HCT116 (cell line): ENCODE measurements around the gene ESM1. TPM values are rescaled to one million over a fixed set of nuclear protein-coding genes. Genes with fewer than 3 reads are reported as not detected.

Source experiments
- ATAC-seq: fragments of 200-7000 bp; cut with Tn5 transposase; 2 replicates; pipeline ENCODE4 v1.9.1; 2020; ENCODE audit warnings: mild to moderate bottlenecking, moderate library complexity
- BruUV-seq: library from RNA; stranded (reverse); fragments of 400-500 nt; replicated peaks from 2 replicates; lab custom pipeline; 2021; lab: Mats Ljungman, UMichigan
- CTCF ChIA-PET: fragments of 300-600 bp; sonication (Branson Sonifier 250); formaldehyde crosslinking; loops from one replicate; lab custom pipeline; 2021; ENCODE audit warnings: antibody characterized with exemption; lab: Charles Lee
- POLR2A ChIA-PET: fragments of 300-600, 350-600 bp; sonication (Branson Sonifier 250); formaldehyde crosslinking; loops from one replicate; lab custom pipeline; 2021; ENCODE audit warnings: antibody characterized with exemption; lab: Charles Lee
- RAD21 ChIA-PET, 2 experiments: fragments of 300-600 bp; sonication (Branson Sonifier 250); formaldehyde crosslinking; loops; one replicate each; lab custom pipeline; 2023; ENCODE audit warnings: low total read pairs in 2 of 2; ENCODE audit not compliant: uncharacterized antibody in 2 of 2, unreplicated experiment in 2 of 2, low non-redundant PET in 1 of 2; lab: Charles Lee
- DNase-seq: peaks from one replicate; pipeline ENCODE4 v3.0.0-alpha.2; 2010; ENCODE audit warnings: low read depth, low spot score
- H2AFZ ChIP-seq: fragments of 200-600 bp; shearing (Covaris generic), sonication (generic); 2 replicates; pipeline ENCODE4 v1.6.1; 2017; ENCODE audit warnings: low read depth, mixed run types, mixed read lengths, antibody characterized with exemption, low read length; ENCODE audit not compliant: poor library complexity, severe bottlenecking
- H3K27ac ChIP-seq: 2 replicates; pipeline ENCODE4 v1.5.1; 2012; ENCODE audit warnings: low read depth, low read length
- H3K27me3 ChIP-seq: fragments of 200-600 bp; sonication (generic); 2 replicates; pipeline ENCODE4 v1.6.1; 2016; ENCODE audit warnings: mixed run types, low read length, mixed read lengths; ENCODE audit not compliant: insufficient read depth
- H3K36me3 ChIP-seq, 2 experiments: fragments of 200-500 bp in 1 of 2; fragments of 200-600 bp in 1 of 2; sonication (Bioruptor generic) in 1 of 2; sonication (generic) in 1 of 2; 2 replicates each; pipeline versions ENCODE4 v1.5.1 to v1.6.1; 2014 to 2016; ENCODE audit warnings: low read length in 2 of 2, inconsistent platforms in 1 of 2, mixed read lengths in 1 of 2, mixed run types in 1 of 2; ENCODE audit not compliant: insufficient read depth in 2 of 2, control insufficient read depth in 1 of 2
- H3K4me1 ChIP-seq, 2 experiments: fragments of 200-600 bp in 1 of 2; sonication (generic) in 1 of 2; 2 replicates each; pipeline versions ENCODE4 v1.5.1 to v1.6.1; 2012 to 2017; ENCODE audit warnings: low read length in 2 of 2, inconsistent platforms in 1 of 2, mild to moderate bottlenecking in 1 of 2, mixed read lengths in 1 of 2, mixed run types in 1 of 2, moderate library complexity in 1 of 2; ENCODE audit not compliant: insufficient read depth in 2 of 2, control insufficient read depth in 1 of 2
- H3K4me2 ChIP-seq: fragments of 200-600 bp; sonication (generic); 2 replicates; pipeline ENCODE4 v1.6.1; 2017; ENCODE audit warnings: mixed run types, low read length, mixed read lengths
- H3K4me3 ChIP-seq, 2 experiments: fragments of 200-600 bp in 1 of 2; sonication (generic) in 1 of 2; replicated peaks in 1 of 2; 2 replicates each; pipeline ENCODE4 v1.5.1; 2011 to 2016; ENCODE audit warnings: low read length in 2 of 2, control low read depth in 1 of 2, low read depth in 1 of 2, mild to moderate bottlenecking in 1 of 2, mixed read lengths in 1 of 2, mixed run types in 1 of 2
- H3K79me2 ChIP-seq: fragments of 200-600 bp; sonication (generic); 2 replicates; pipeline ENCODE4 v1.6.1; 2017; ENCODE audit warnings: mild to moderate bottlenecking, mixed run types, low read length, moderate library complexity, mixed read lengths; ENCODE audit not compliant: insufficient read depth
- H3K9ac ChIP-seq: fragments of 200-600 bp; sonication (generic); 2 replicates; pipeline ENCODE4 v1.6.1; 2016; ENCODE audit warnings: low read length, mixed read lengths
- H3K9me2 ChIP-seq: fragments of 200-600 bp; sonication (generic), shearing (Covaris generic); 2 replicates; pipeline ENCODE4 v1.6.1; 2017; ENCODE audit warnings: mixed run types, mild to moderate bottlenecking, moderate library complexity; ENCODE audit not compliant: insufficient read depth
- H3K9me3 ChIP-seq, 2 experiments: fragments of 200-500 bp in 1 of 2; fragments of 200-600 bp in 1 of 2; sonication (Bioruptor generic) in 1 of 2; sonication (generic) in 1 of 2; 2 replicates each; pipeline ENCODE4 v1.6.1; 2014 to 2017; ENCODE audit warnings: low read length in 2 of 2, mixed read lengths in 2 of 2, inconsistent platforms in 1 of 2, low read depth in 1 of 2, mild to moderate bottlenecking in 1 of 2, mixed run types in 1 of 2, moderate library complexity in 1 of 2; ENCODE audit not compliant: control insufficient read depth in 1 of 2, insufficient read depth in 1 of 2
- H4K20me1 ChIP-seq: fragments of 200-600 bp; sonication (generic), shearing (Covaris generic); 2 replicates; pipeline ENCODE4 v1.6.1; 2017; ENCODE audit warnings: mixed run types, mild to moderate bottlenecking, moderate library complexity; ENCODE audit not compliant: insufficient read depth
- CBX3 ChIP-seq: IDR thresholded peaks from 2 replicates; pipeline ENCODE4 v1.6.1; 2012; ENCODE audit warnings: low read depth
- CEBPB ChIP-seq: IDR thresholded peaks from 2 replicates; pipeline ENCODE4 v1.6.1; 2012; ENCODE audit warnings: low read depth
- CTCF ChIP-seq, 3 experiments: fragments of 200-600 bp in 1 of 3; sonication (generic) in 1 of 3; IDR thresholded peaks in 2 of 3; conservative IDR thresholded peaks in 1 of 3; 2 replicates each; pipeline ENCODE4 v1.5.1; 2012 to 2017; ENCODE audit warnings: low read depth in 2 of 3, low read length in 2 of 3, antibody characterized with exemption in 1 of 3, borderline replicate concordance in 1 of 3, control low read depth in 1 of 3, mild to moderate bottlenecking in 1 of 3, mixed read lengths in 1 of 3, mixed run types in 1 of 3, moderate library complexity in 1 of 3; ENCODE audit not compliant: insufficient read depth in 1 of 3
- EGR1 ChIP-seq: IDR thresholded peaks from 2 replicates; pipeline ENCODE4 v1.6.1; 2012; ENCODE audit warnings: low read depth
- ELF1 ChIP-seq: IDR thresholded peaks from 2 replicates; pipeline ENCODE4 v1.6.1; 2012; ENCODE audit warnings: low read depth, borderline replicate concordance
- EZH2phosphoT487 ChIP-seq: fragments of 200-600 bp; IDR thresholded peaks from 2 replicates; pipeline ENCODE4 v1.6.1; 2018; ENCODE audit warnings: antibody characterized with exemption, borderline replicate concordance
- JUND ChIP-seq: IDR thresholded peaks from 2 replicates; pipeline ENCODE4 v1.6.1; 2012
- POLR2A ChIP-seq: IDR thresholded peaks from 2 replicates; pipeline ENCODE4 v1.7.0; 2011; ENCODE audit warnings: borderline replicate concordance; ENCODE audit not compliant: insufficient read depth, insufficient read length; ENCODE audit errors: extremely low read depth
- POLR2AphosphoS5 ChIP-seq: IDR thresholded peaks from 2 replicates; pipeline ENCODE4 v1.6.1; 2011; ENCODE audit warnings: mild to moderate bottlenecking, low read depth, low read length, moderate library complexity
- SRF ChIP-seq: IDR thresholded peaks from 2 replicates; pipeline ENCODE4 v1.6.1; 2012; ENCODE audit warnings: low read depth
- TCF7L2 ChIP-seq: IDR thresholded peaks from 2 replicates; pipeline ENCODE4 v1.7.0; 2011; ENCODE audit warnings: borderline replicate concordance, inconsistent platforms; ENCODE audit not compliant: insufficient read depth, insufficient read length; ENCODE audit errors: extremely low read depth
- ZBTB33 ChIP-seq: IDR thresholded peaks from 2 replicates; pipeline ENCODE4 v1.6.1; 2011; ENCODE audit warnings: mild to moderate bottlenecking, low read length, moderate library complexity; ENCODE audit not compliant: insufficient replicate concordance; ENCODE audit errors: extremely low read depth
- ZFX ChIP-seq: fragments of 450-650 bp; IDR thresholded peaks from 2 replicates; pipeline ENCODE4 v1.6.1; 2017
- ZNF274 ChIP-seq: fragments of 200-500 bp; sonication (Bioruptor generic); IDR thresholded peaks from 2 replicates; pipeline ENCODE4 v1.6.1; 2014; ENCODE audit warnings: mild to moderate bottlenecking, low read depth, low read length, inconsistent platforms
- intact Hi-C: fragments of 100-400 bp; cut with micrococcal nuclease; formaldehyde crosslinking; loops from 2 replicates; pipeline ENCODE4 v1.10.0; 2022
- total RNA-seq: library from RNA; stranded (reverse); gene quantifications from one replicate; pipeline ENCODE4 v1.2.1, GENCODE V29; 2021; ENCODE audit not compliant: unreplicated experiment

The ESM1 gene
- total RNA-seq, 1 experiment from 2014 or later: not detected

- no peak overlapping the region for H2AFZ ChIP-seq
- H3K4me1 ChIP-seq: no peaks in the 10 kb centered on the region
- TF ChIP-seq JUND (no peak), ZNF274 (no peak), POLR2A (no peak), EZH2phosphoT487 (no peak), TCF7L2 (no peak), CBX3 (no peak), EGR1 (no peak), CTCF (IDR thresholded peaks at IDR 0.05 in 2 of 3, conservative IDR thresholded peaks at IDR 0.05 in 1 of 3; ENCODE audit: borderline replicate concordance in 1 of 3, insufficient read depth in 1 of 3, low read depth in 2 of 3, low read length in 2 of 3) (no peak), POLR2AphosphoS5 (no peak), ZFX (no peak), ELF1 (no peak), CEBPB (no peak), ZBTB33 (no peak), SRF (no peak)
- TF ChIP-seq, all 23 proteins: peak for 0
- no peak overlapping the region for H3K27ac ChIP-seq
- H3K9ac ChIP-seq: no peak overlapping the region
- ChIA-PET POLR2A (no interaction called here), CTCF (interaction anchor here (1.2 kb wide), 1 partner anchor 78 kb away, joined by 3 read pairs; no protein-coding TSS in a partner anchor), RAD21 (no interaction called here)
- no peak overlapping the region for H3K4me2 ChIP-seq
- no peaks in the 10 kb centered on the region for H3K9me3 ChIP-seq
- no peak for DNase-seq
- ATAC-seq: no peak
- no TSS peak for BruUV-seq
- no peaks in the 10 kb centered on the region for H3K79me2 ChIP-seq
- no peak overlapping the region for H3K4me3 ChIP-seq
- H3K36me3 ChIP-seq: no peaks in the 10 kb centered on the region
- no peaks in the 10 kb centered on the region for H3K9me2 ChIP-seq
- H4K20me1 ChIP-seq: no peaks in the 10 kb centered on the region; the same call in 1 of the 2 replicates
- peaks cover 55% of the 10 kb centered on the region for H3K27me3 ChIP-seq
- intact Hi-C loops: no loop called here
Measured at GRCh38 chr5:55021821-55022220, 36.4 kb upstream of the ESM1 start.
